Effector memory CD4-positive, alpha-beta T cell (primary cell): ENCODE measurements around the gene NFASC.

ENCODE experiments used
- DNase-seq, 3 donors: peaks; one replicate each; pipeline ENCODE4 v3.0.0-alpha.2; 2020
- H3K27ac ChIP-seq: 2 replicates; pipeline ENCODE4 v1.7.0; 2013; ENCODE audit warnings: mild to moderate bottlenecking, low read length, moderate library complexity; ENCODE audit not compliant: insufficient read depth, poor library complexity, severe bottlenecking
- H3K27me3 ChIP-seq: replicated peaks from 2 replicates; pipeline ENCODE4 v1.7.0; 2013; ENCODE audit warnings: mild to moderate bottlenecking, low read length; ENCODE audit not compliant: insufficient read depth, control insufficient read depth, poor library complexity, severe bottlenecking
- H3K36me3 ChIP-seq: 2 replicates; pipeline ENCODE4 v1.7.0; 2013; ENCODE audit warnings: mild to moderate bottlenecking, low read length, moderate library complexity; ENCODE audit not compliant: control insufficient read depth, insufficient read depth
- H3K4me1 ChIP-seq: 2 replicates; pipeline ENCODE4 v1.7.0; 2013; ENCODE audit warnings: low read length, mild to moderate bottlenecking; ENCODE audit not compliant: control insufficient read depth, insufficient read depth, poor library complexity, severe bottlenecking
- H3K4me3 ChIP-seq: 2 replicates; pipeline ENCODE4 v1.7.0; 2013; ENCODE audit warnings: low read length, low read depth, mild to moderate bottlenecking; ENCODE audit not compliant: insufficient read depth, poor library complexity, severe bottlenecking
- H3K9me3 ChIP-seq: 2 replicates; pipeline ENCODE4 v1.7.0; 2013; ENCODE audit warnings: mild to moderate bottlenecking, low read length, moderate library complexity; ENCODE audit not compliant: control insufficient read depth

The NFASC gene

GRCh38 chr1:204896023-204896422, 25.4 kb downstream of the NFASC start:
- Histone ChIP-seq H3K36me3 (no peaks in the 10 kb centered on the region), H3K4me3 (no peak overlapping the region), H3K4me1 (no peaks in the 10 kb centered on the region), H3K9me3 (no peaks in the 10 kb centered on the region), H3K27me3 (peaks cover 8% of the 10 kb centered on the region), H3K27ac (no peak overlapping the region)
- DNase-seq: no peak

- Histone ChIP-seq H3K36me3 (no peaks in the 10 kb centered on the region), H3K4me1 (no peaks in the 10 kb centered on the region), H3K4me3 (no peak overlapping the region), H3K9me3 (no peaks in the 10 kb centered on the region), H3K27me3 (peaks cover 8% of the 10 kb centered on the region), H3K27ac (no peak overlapping the region)
- no peak for DNase-seq
These were observed 26.3 kb downstream of the NFASC start for GRCh38 chr1:204896787-204897469.

GRCh38 chr1:204900721-204901120, 30.1 kb downstream of the NFASC start:
- Histone ChIP-seq H3K9me3 (no peaks in the 10 kb centered on the region), H3K27me3 (peaks cover 6% of the 10 kb centered on the region), H3K4me3 (no peak overlapping the region), H3K4me1 (no peaks in the 10 kb centered on the region), H3K27ac (no peak overlapping the region), H3K36me3 (no peaks in the 10 kb centered on the region)
- no peak for DNase-seq

- H3K4me3 ChIP-seq: no peak overlapping the region
- H3K36me3 ChIP-seq: no peaks in the 10 kb centered on the region
- no peaks in the 10 kb centered on the region for H3K27me3 ChIP-seq
- no peaks in the 10 kb centered on the region for H3K9me3 ChIP-seq
- DNase-seq: no peak
- no peaks in the 10 kb centered on the region for H3K4me1 ChIP-seq
- no peak overlapping the region for H3K27ac ChIP-seq
These were observed 32.0 kb downstream of the NFASC start for GRCh38 chr1:204902671-204903070.

- Histone ChIP-seq H3K27ac (no peak overlapping the region), H3K4me1 (no peaks in the 10 kb centered on the region), H3K36me3 (no peaks in the 10 kb centered on the region), H3K27me3 (no peaks in the 10 kb centered on the region), H3K9me3 (no peaks in the 10 kb centered on the region), H3K4me3 (no peak overlapping the region)
- DNase-seq: no peak
These were observed 33.7 kb downstream of the NFASC start for GRCh38 chr1:204904228-204904810.

- Histone ChIP-seq H3K27me3 (no peaks in the 10 kb centered on the region), H3K36me3 (no peaks in the 10 kb centered on the region), H3K4me3 (no peak overlapping the region), H3K9me3 (no peaks in the 10 kb centered on the region), H3K27ac (no peak overlapping the region), H3K4me1 (no peaks in the 10 kb centered on the region)
- no peak for DNase-seq
These were observed 38.4 kb downstream of the NFASC start for GRCh38 chr1:204909109-204909508.

GRCh38 chr1:204915861-204916495, 45.3 kb downstream of the NFASC start:
- DNase-seq: no peak
- H3K4me3 ChIP-seq: no peak overlapping the region
- no peaks in the 10 kb centered on the region for H3K9me3 ChIP-seq
- H3K36me3 ChIP-seq: no peaks in the 10 kb centered on the region
- no peaks in the 10 kb centered on the region for H3K27me3 ChIP-seq
- no peak overlapping the region for H3K27ac ChIP-seq
- H3K4me1 ChIP-seq: no peaks in the 10 kb centered on the region

GRCh38 chr1:204917802-204918201, 47.1 kb downstream of the NFASC start:
- H3K4me3 ChIP-seq: no peak overlapping the region
- no peaks in the 10 kb centered on the region for H3K4me1 ChIP-seq
- no peaks in the 10 kb centered on the region for H3K9me3 ChIP-seq
- no peaks in the 10 kb centered on the region for H3K27me3 ChIP-seq
- DNase-seq: no peak
- no peak overlapping the region for H3K27ac ChIP-seq
- H3K36me3 ChIP-seq: no peaks in the 10 kb centered on the region

GRCh38 chr1:204920511-204920910, 49.8 kb downstream of the NFASC start:
- Histone ChIP-seq H3K4me3 (no peak overlapping the region), H3K27me3 (no peaks in the 10 kb centered on the region)
- no peak for DNase-seq

GRCh38 chr1:204920967-204921366, 50.3 kb downstream of the NFASC start:
- no peak overlapping the region for H3K4me3 ChIP-seq
- no peak for DNase-seq
- H3K36me3 ChIP-seq: no peaks in the 10 kb centered on the region
- H3K27ac ChIP-seq: no peak overlapping the region
- H3K4me1 ChIP-seq: no peaks in the 10 kb centered on the region
- H3K27me3 ChIP-seq: no peaks in the 10 kb centered on the region
- no peaks in the 10 kb centered on the region for H3K9me3 ChIP-seq

More at GRCh38 chr1:204920511-204920910, 49.8 kb downstream of the NFASC start:
- H3K9me3 ChIP-seq: no peaks in the 10 kb centered on the region
- no peaks in the 10 kb centered on the region for H3K4me1 ChIP-seq
- no peak overlapping the region for H3K27ac ChIP-seq
- H3K36me3 ChIP-seq: no peaks in the 10 kb centered on the region
